ENCODE data around the gene GAA.

Gene GAA

DNA sequence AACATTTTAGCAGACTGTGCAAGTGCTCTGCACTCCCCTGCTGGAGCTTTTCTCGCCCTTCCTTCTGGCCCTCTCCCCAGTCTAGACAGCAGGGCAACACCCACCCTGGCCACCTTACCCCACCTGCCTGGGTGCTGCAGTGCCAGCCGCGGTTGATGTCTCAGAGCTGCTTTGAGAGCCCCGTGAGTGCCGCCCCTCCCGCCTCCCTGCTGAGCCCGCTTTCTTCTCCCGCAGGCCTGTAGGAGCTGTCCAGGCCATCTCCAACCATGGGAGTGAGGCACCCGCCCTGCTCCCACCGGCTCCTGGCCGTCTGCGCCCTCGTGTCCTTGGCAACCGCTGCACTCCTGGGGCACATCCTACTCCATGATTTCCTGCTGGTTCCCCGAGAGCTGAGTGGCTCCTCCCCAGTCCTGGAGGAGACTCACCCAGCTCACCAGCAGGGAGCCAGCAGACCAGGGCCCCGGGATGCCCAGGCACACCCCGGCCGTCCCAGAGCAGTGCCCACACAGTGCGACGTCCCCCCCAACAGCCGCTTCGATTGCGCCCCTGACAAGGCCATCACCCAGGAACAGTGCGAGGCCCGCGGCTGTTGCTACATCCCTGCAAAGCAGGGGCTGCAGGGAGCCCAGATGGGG lies 3.1 kb downstream of the GAA start:
- DNase-seq (ENCODE audit: low read depth), result peak; percentile 66

- no peak for DNase-seq (ENCODE audit: low read depth)
Measured at GRCh38 chr17:80104956-80105375, 3.6 kb downstream of the GAA start.

DNA sequence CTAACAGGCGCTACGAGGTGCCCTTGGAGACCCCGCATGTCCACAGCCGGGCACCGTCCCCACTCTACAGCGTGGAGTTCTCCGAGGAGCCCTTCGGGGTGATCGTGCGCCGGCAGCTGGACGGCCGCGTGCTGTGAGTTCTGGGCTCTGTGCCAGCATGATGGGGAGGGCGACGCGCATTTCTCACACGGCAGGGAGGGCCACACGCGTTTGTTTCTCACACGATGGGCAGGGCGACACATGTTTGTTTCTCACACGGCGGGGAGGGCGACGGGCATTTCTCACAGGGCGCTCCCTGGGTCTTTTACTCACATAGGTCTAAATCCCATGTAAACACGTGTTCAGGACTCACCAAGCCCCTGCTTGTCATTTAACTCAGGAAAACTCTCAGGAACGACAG lies 4.4 kb downstream of the GAA start:
- no peak for DNase-seq (ENCODE audit: low read depth)

DNA sequence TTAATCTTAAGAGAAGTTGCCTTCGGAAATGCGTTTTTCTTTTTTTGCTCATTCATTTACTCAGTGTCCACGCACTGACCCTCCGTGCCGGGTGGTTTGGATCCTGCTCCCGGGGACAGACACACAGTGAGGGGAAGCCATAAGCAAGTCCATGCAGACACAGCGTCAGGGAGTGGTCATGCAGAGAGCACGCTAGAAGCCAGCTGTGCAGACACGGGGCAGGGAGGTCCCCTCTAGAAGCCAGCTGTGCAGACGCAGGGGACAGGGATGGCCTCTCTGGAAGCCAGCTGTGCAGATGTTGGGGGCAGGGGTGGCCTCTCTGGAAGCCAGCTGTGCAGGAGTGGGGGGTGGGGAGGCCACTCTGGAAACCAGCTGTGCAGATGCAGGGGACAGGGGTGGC lies 4.8 kb downstream of the GAA start:
- no peak for DNase-seq (ENCODE audit: low read depth)

- no peak for DNase-seq (ENCODE audit: low read depth)
Measured at GRCh38 chr17:80106751-80107150, 5.4 kb downstream of the GAA start.

- DNase-seq (ENCODE audit: low read depth), result no peak
Measured at GRCh38 chr17:80107231-80108021, 6.0 kb downstream of the GAA start.

DNA sequence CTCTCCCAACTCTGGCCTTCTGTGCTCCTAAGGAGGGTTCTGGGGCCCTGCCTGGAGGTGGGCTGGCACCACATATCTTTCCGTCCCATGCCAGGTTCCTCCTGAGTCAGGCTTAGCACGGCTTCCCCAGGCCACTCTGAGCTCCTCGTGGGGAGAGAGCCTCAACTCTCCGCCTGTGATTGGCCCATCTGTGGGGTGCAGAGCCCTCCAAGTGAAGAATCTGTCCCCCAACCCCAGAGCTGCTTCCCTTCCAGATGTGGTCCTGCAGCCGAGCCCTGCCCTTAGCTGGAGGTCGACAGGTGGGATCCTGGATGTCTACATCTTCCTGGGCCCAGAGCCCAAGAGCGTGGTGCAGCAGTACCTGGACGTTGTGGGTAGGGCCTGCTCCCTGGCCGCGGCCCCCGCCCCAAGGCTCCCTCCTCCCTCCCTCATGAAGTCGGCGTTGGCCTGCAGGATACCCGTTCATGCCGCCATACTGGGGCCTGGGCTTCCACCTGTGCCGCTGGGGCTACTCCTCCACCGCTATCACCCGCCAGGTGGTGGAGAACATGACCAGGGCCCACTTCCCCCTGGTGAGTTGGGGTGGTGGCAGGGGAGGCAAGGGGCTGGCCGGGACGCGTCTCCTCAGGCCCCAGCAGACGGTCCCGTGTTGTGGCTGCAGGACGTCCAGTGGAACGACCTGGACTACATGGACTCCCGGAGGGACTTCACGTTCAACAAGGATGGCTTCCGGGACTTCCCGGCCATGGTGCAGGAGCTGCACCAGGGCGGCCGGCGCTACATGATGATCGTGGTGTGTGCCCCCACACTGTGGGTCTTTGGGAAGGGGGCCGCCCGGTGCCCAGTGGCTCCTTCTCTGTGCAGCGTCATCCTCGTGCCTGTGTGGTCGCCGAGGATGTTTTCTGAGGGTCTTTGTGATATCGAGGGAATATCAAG lies 6.9 kb downstream of the GAA start:
- DNase-seq (ENCODE audit: low read depth), result no peak

DNA sequence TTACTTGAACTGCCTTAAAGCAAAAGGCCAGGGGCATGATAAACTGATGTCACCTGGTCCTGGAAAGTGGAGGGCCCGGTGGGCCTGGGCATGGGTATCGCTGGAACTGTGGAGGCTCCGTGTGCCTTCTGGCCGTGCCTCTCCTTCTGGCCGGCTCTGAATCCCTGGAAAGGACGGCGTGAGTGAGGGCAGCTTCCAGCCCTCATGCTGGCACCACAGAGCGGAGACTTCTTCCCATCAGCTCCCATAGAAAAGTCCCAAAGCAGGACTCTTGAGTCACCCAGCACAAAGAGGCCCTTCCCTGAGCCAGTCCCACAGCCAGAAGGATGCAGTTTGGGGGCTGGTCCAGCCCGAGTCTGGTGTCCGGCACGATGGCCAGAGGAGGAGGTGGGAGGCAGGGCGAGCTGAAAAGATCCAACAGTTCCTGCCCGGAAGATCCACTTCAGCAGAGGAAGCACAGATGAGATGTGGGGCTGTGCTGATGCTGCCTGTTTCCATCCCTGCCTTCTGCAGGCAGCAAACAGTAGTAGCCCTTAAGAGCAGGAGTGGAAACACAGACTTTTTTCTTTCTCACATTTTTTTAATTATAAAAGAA lies 7.8 kb downstream of the GAA start:
- no peak for DNase-seq (ENCODE audit: low read depth)

GRCh38 chr17:80109713-80110446 lies 8.5 kb downstream of the GAA start:
- no peak for DNase-seq (ENCODE audit: low read depth)

DNA sequence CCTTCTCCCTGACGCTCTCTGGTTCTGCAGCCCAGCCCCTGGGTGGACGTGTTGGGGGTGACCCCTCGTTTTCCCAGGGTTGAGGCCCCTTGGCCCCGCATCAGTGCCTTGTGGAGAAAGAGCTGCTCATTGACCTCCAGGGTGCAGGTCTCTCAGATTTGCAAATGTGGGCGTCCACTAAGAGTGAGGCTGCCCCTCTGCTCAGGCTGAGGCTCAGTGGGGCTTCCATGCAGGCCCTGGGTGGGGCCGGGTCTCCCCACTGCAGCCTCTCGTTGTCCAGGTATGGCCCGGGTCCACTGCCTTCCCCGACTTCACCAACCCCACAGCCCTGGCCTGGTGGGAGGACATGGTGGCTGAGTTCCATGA lies 9.0 kb downstream of the GAA start:
- DNase-seq (ENCODE audit: low read depth), result no peak

- DNase-seq (ENCODE audit: low read depth), result no peak
Measured at GRCh38 chr17:80110927-80111701, 9.7 kb downstream of the GAA start.

DNA sequence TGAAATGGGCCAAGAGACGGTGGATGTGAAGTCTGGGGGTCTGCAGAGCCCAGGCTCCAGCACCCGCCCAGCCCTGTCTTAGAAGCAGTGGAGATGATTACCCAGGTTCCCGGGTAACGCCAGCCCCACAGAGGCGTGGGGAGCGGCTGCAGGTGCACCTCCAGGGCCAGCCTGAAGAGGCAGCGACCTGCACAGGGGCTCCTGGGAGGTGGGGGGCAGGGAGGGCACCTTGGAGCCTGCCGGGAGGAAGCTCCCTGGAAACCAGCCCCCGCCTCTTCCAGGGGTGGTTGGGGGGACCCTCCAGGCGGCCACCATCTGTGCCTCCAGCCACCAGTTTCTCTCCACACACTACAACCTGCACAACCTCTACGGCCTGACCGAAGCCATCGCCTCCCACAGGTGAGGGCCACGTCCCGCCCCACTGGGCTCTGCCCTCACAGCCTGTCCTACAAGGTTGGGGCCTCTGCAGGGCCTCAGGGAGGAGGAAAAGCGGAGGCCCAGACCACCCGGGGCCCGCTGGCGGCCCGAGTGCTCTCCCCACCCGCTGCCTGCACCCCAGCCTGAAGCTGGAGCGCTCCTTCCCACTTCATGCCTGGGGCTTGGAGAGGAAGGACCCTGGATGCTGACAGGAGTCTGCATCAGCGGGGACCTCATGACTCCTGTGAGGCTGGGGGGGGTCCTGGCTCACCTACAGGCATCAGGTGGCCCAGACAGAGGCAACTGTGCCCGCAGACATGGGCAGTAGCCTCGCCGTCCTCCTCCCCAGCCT lies 10.5 kb downstream of the GAA start:
- DNase-seq (ENCODE audit: low read depth), result no peak

DNA sequence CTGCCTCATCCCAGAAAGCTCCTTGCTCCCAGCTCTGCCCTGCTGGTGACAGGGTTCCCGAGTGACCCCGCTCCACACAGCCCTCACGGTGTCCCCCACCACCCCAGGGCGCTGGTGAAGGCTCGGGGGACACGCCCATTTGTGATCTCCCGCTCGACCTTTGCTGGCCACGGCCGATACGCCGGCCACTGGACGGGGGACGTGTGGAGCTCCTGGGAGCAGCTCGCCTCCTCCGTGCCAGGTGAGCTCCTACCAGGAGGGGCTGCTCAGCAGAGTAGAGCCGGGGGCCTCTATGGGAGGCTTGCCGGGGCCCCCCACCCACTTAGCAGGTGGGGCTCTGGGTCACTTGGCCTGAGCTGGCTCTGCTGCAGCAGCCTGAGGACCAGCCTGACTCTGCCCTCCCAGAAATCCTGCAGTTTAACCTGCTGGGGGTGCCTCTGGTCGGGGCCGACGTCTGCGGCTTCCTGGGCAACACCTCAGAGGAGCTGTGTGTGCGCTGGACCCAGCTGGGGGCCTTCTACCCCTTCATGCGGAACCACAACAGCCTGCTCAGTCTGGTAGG lies 11.2 kb downstream of the GAA start:
- no peak for DNase-seq (ENCODE audit: low read depth)

DNA sequence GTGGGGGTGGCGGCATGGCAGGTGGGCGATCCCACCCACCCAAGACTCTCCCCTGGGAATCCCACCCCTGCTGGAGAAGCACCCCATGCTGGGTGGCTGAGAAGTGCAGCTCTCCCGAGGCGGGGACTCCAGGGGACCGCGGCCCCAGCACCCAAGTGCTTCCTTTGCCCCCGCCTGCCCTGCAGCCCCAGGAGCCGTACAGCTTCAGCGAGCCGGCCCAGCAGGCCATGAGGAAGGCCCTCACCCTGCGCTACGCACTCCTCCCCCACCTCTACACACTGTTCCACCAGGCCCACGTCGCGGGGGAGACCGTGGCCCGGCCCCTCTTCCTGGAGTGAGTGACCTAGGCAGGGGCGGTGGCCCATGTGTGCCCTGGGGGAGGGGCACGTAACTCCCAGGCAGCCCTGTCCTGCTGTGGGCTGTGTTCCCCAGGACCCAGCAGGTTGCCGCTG lies 11.7 kb downstream of the GAA start:
- no peak for DNase-seq (ENCODE audit: low read depth)

- DNase-seq (ENCODE audit: low read depth), result no peak
Measured at GRCh38 chr17:80114758-80115157, 13.4 kb downstream of the GAA start.

GRCh38 chr17:80115159-80115558 lies 13.8 kb downstream of the GAA start:
- no peak for DNase-seq (ENCODE audit: low read depth)

GRCh38 chr17:80116276-80116920 lies 15.0 kb downstream of the GAA start:
- no peak for DNase-seq (ENCODE audit: low read depth)

DNA sequence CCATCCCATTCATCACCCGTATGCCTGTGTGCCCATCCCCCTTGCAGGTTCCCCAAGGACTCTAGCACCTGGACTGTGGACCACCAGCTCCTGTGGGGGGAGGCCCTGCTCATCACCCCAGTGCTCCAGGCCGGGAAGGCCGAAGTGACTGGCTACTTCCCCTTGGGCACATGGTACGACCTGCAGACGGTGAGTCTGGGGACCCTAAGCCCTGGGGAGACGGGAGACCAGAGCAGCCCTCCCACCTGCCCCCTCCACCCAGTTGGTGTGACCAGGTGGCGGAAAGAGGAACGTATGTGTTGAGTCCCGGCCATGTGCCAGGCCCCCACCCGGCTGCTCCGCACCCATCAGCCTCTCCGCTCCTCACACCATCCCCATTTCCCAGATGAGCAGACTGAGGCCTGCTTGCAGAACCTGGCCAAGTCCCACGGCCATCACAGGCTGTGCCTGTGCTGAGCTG lies 15.6 kb downstream of the GAA start:
- no peak for DNase-seq (ENCODE audit: low read depth)
